ENCODE results near the gene ACOT7. TPM values are rescaled to one million over a fixed set of nuclear protein-coding genes. Genes with fewer than 3 reads are reported as not detected.
A peak's percentile ranks its signal among the peaks of the same experiment; 100 is the strongest.

ACOT7 gene
- total RNA-seq, 2 donors from 2014 or later = 6.6 to 10.7 TPM

DNA sequence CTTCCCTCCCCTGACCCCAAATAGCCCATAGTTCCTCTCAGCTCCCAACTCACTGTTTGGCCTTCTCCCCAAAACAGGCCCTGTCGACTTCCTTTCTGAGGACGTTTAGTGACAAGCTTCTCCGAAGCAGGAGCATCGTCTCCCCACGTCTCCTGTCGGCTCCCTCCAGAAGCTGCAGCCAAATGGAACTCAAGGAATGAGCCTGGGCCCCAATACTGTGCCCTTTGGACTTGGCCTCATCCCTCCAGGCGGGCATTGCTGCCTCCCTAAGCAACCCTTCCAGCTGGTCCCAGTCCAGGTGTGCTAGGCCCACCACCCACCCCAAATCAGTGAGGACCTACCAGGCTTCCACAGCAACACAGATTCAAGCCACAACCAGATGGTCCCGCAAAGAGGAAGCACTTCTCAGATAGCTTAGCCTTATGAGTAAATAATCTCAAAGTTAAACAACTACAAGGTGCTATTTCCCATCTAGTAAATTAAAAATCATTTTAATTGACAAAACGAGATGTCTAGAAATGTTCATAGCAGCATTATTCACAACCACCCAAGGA is 33.0 kb downstream of the ACOT7 start:
- H3K9me3 ChIP-seq = no peaks in the 10 kb centered on the region
- no peaks in the 10 kb centered on the region for H3K36me3 ChIP-seq
- no peak for DNase-seq (ENCODE audit: low spot score)
- H3K27me3 ChIP-seq = no peaks in the 10 kb centered on the region
- no peak overlapping the region for H3K4me3 ChIP-seq
- H3K4me1 ChIP-seq = peaks cover 0 to 35% of the 10 kb centered on the region in 2 donors
- H3K27ac ChIP-seq = peak overlapping the region; percentile 64 to 80
- TF ChIP-seq, protein P1, sequence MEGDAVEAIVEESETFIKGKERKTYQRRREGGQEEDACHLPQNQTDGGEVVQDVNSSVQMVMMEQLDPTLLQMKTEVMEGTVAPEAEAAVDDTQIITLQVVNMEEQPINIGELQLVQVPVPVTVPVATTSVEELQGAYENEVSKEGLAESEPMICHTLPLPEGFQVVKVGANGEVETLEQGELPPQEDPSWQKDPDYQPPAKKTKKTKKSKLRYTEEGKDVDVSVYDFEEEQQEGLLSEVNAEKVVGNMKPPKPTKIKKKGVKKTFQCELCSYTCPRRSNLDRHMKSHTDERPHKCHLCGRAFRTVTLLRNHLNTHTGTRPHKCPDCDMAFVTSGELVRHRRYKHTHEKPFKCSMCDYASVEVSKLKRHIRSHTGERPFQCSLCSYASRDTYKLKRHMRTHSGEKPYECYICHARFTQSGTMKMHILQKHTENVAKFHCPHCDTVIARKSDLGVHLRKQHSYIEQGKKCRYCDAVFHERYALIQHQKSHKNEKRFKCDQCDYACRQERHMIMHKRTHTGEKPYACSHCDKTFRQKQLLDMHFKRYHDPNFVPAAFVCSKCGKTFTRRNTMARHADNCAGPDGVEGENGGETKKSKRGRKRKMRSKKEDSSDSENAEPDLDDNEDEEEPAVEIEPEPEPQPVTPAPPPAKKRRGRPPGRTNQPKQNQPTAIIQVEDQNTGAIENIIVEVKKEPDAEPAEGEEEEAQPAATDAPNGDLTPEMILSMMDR (IDR thresholded peaks at IDR 0.05) = no peak

DNA sequence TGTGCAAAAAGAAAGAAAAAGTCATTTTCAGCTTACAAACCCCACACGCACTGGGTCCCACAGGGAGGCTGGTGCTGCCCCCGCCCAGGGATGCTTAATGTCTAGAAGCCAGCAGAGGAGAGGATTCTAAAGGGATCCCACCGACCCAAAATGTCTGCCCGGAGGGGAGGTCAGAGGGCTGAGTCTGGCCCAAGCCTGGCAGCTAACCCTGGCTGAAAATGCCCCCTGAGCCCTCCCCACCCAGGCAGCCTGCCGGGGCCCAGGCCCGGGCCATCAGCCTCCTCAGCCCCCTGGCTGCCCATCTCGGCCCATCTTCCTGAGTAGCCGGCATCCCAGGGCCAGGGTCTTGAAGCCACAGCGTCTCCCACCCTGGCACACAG is 33.5 kb downstream of the ACOT7 start:
- Histone ChIP-seq H3K27ac (peak overlapping the region; percentile 64 to 80), H3K4me1 (peaks cover 0 to 35% of the 10 kb centered on the region in 2 donors), H3K9me3 (no peaks in the 10 kb centered on the region), H3K27me3 (no peaks in the 10 kb centered on the region), H3K4me3 (no peak overlapping the region), H3K36me3 (no peaks in the 10 kb centered on the region)
- DNase-seq (ENCODE audit: low spot score) = no peak
- TF ChIP-seq, protein P1 (IDR thresholded peaks at IDR 0.05) = no peak

DNA sequence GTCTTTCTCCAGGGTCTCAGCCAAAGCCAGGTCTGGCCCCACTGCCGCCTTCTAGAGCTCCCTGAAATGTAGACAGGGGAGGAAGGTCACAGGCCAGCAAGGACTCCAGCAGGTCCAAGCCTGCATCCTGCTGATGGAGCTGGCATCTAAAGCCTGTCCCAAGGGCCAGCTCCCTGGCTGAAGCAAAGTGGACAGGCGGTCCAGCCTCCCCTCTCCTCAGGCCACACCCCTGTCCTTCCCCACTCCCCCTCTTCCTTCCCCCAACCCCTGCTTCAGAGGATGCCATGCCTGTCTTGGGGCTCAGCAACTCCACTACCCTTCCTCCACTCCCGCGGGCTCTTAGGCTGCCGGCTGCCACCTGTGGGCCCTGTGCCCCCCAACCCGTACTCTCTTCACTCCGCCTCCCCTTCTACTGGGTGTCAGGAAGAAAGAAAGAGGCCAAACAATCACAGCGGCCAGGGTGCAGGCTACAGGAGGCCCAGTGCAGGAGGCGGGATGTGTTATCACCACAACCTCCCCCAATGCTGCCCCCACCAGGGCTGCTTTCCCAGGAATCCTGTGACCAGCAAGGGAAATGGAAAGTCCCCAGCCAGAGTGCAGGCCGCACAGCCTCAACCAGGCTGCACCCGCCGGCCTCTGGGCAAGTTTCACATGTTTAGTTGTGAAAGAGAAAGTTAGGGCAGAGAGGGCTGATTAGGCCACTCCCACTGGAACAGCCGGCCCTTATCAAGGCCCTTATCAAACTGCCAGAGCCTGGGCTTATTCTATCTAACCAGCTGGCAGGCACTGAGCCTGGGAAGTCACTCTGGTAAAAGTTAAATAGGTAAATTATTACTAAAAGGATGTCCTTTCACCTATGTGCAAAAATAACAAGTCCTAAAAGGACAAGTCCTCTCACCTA is 34.1 kb downstream of the ACOT7 start:
- peak overlapping the region; percentile 64 to 80 for H3K27ac ChIP-seq
- H3K4me1 ChIP-seq = peaks cover 0 to 36% of the 10 kb centered on the region in 2 donors
- DNase-seq (ENCODE audit: low spot score) = peak; percentile 77
- TF ChIP-seq, protein P1 (IDR thresholded peaks at IDR 0.05) = no peak
- H3K27me3 ChIP-seq = no peaks in the 10 kb centered on the region
- peak overlapping the region in 1 of 2 donors; percentile 16 for H3K4me3 ChIP-seq
- H3K36me3 ChIP-seq = no peaks in the 10 kb centered on the region
- H3K9me3 ChIP-seq = no peaks in the 10 kb centered on the region

DNA sequence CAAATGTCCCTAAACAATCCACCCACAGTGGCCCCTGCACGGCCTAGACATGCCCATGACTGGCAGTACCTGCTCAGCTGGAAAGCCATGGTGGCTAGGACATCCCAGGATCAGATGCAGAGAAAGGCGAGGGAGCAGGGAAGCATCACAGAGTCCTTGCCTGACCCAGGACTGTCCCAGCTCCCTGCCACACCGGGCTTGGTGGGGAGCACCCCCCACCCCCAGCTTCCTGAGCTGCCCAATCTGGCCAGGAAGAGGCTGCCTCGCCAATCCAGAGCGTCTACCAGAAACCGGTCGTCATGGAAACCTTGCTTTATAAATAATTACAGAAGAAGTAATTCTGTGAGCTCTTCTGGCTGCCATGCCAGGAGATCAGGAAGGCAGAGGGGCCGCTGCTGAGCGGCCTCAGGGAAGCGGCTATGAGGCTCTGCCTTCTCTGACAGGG is 34.8 kb downstream of the ACOT7 start:
- peak; percentile 68 for DNase-seq (ENCODE audit: low spot score)
- Histone ChIP-seq H3K27ac (peak overlapping the region; percentile 64 to 80), H3K36me3 (no peaks in the 10 kb centered on the region), H3K4me3 (no peak overlapping the region), H3K4me1 (peaks cover 0 to 43% of the 10 kb centered on the region in 2 donors), H3K27me3 (no peaks in the 10 kb centered on the region), H3K9me3 (no peaks in the 10 kb centered on the region)
- TF ChIP-seq, protein P1 (IDR thresholded peaks at IDR 0.05) = no peak

DNA sequence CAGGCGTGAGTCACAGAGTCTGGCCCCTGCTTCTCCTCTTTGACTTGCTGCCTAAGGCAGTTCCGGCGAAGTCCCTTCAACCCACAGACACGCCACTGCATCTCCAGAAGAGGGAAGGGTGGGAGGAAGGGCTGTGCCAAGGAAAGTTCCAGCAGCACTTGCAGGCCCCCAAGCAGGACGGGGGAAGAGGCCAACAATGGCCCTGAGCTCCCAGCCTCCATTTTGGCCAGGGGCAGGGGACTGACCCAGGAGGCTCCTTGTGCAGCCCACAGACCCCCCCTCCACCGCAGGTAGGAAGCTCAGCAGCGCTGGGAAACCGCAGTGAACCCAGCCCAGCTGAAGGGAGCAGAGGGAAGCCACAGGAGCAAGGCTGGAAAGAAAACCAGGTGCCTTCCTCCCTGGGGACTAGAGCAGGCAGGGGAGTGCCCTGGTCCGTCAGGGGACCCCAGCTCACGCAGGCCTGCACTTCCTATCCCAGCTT is 35.4 kb downstream of the ACOT7 start:
- no peaks in the 10 kb centered on the region for H3K9me3 ChIP-seq
- no peaks in the 10 kb centered on the region for H3K36me3 ChIP-seq
- peaks cover 0 to 45% of the 10 kb centered on the region in 2 donors for H3K4me1 ChIP-seq
- no peaks in the 10 kb centered on the region for H3K27me3 ChIP-seq
- H3K27ac ChIP-seq = peak overlapping the region; percentile 64 to 80
- DNase-seq (ENCODE audit: low spot score) = no peak
- H3K4me3 ChIP-seq = no peak overlapping the region
- TF ChIP-seq, protein P1 (IDR thresholded peaks at IDR 0.05) = no peak
